Activated T-cell treated with anti-CD3 and anti-CD28 coated beads for 24 hours (primary cell): ENCODE measurements around the gene MFGE8.

Experiments
- DNase-seq: peaks from one replicate; pipeline ENCODE4 v3.0.0-alpha.2; 2020; ENCODE audit warnings: low read depth

Gene MFGE8

DNA sequence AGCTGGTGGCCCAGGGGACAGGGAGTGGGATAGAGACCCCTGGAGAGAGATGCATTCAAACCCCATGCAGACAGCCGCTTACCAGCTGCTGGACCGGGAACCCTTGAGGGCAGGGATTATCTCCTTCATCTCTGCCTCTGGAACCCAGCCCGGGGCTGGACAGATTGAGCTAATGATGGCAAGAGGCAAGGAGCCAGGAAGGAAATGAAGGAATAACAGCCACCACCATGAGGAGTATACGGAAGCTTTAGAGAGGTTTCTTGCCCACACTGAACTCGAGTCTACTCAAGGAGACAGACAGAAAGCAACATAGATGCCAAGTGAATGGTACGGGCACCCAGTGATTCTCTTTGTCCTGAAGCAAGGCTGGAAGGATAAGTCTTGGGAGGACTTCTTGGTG lies 41.1 kb downstream of the MFGE8 start:
- no peak for DNase-seq

DNA sequence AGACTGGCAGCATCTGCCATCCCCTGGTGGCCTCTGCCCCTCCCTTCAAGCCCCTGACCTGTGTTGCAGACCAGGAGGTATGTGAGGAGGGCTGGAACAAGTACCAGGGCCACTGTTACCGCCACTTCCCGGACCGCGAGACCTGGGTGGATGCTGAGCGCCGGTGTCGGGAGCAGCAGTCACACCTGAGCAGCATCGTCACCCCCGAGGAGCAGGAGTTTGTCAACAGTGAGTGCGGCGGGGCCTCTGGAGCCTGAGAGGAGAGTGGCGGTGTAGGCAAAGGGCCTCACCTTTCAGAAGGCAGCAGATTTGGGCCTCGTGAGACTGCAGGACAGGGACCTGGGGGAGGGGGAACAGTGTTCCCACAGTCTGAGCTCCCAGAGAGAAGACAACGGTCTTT lies 41.9 kb downstream of the MFGE8 start:
- DNase-seq = no peak

DNA sequence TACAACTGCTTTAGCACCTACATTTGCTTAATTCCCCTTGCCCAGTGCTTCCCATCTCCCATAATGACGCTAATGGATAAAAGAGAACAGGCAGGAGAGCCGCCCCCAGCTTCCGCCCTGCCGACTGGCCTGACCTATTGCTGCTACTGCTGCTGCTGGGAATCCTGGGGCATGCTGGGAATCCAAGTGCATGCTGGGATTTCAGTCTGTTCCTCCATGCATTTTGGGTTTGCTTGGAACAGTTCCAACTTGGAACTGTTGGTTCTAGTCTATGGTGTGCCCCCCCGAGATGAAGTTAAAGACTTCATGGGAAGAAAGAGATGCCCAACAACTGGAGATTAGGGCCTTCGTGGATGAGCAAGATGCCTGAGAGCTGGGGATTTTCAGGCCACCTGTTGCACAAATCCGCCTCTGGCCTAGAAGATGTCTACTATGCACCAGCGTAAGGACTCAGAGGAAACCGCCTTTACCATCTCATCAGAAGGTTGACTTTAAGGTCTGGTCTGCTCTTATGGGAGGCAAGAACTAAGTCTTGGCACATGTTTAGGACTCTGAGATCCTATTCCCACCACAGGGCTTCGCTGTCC lies 46.8 kb downstream of the MFGE8 start:
- no peak for DNase-seq

DNA sequence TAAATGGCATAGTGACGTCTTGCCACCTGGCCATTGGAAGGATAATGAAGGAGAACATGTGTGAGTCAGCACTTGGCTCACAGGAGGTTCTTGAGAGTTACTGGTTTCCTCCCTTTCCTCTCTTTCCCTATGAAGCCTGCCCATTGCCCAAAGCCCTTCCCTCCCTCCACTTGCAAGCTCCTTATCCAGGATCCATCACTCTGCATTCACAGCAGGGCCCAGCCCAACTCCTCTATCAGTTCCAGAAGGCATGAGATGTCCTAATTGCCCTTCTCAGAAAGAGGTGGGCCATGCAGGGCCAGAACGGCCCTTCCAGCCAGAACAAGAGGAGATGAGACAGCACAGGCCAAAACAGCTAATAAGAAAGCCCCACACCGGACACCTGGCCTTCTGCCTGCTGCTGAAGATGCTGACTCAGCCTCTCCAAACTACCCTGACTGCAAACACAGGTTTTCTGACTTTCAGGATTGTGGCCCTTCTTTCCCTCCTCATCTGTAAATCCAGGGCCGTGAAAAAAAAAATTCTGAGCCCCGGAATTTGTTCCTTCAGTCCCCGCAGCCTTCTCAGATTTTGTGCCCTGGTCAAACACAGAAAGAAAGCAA lies 47.6 kb downstream of the MFGE8 start:
- no peak for DNase-seq

DNA sequence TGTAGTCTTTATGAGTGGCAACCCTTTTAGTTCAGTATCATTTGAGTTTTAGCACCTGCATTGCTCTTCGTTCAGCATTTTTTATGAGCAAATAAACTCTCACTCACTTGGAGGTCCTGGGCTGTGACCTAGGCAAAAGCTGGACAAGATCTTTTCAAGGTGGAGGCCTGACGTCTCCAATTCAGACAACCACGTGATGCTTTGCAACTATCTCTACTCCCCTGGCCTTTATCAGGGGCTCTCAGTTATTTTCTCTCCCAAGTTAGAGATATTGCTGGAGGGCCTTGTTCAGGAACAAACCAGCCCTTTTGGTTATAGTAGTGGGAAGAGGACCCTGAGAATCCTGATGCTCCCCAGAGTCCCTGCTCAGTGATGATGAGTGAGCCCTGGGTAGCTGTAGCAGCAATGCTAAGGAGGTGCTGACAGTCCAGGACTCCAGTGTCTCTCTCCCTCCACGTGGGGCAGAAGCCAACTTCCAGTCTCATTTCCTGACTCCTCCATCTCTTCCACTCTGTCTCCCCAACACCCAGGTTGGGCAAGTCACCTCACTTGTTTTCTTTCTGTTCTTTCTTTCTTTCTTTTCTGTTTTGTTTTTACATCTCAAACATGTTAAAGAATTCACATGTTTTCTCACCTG lies 48.2 kb downstream of the MFGE8 start:
- no peak for DNase-seq

DNA sequence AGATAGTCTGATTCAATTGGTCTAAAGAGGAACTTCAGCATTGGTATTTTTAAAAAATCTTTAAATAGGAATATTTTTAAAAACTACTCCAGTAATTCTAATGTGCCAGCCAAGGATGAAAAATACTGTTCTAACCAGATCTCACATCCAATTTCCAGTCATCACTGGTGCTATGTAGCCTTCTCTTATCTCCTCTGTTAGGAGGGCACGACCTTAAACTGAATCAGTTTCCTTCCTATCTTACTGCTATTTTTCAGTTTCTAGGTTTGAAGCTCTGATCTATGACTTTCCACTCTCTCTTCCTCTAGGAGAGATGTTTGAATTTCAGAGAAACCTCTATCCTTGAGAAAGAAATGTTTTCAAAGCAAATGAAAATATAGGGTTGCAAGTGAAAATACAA lies 49.8 kb downstream of the MFGE8 start:
- no peak for DNase-seq

DNA sequence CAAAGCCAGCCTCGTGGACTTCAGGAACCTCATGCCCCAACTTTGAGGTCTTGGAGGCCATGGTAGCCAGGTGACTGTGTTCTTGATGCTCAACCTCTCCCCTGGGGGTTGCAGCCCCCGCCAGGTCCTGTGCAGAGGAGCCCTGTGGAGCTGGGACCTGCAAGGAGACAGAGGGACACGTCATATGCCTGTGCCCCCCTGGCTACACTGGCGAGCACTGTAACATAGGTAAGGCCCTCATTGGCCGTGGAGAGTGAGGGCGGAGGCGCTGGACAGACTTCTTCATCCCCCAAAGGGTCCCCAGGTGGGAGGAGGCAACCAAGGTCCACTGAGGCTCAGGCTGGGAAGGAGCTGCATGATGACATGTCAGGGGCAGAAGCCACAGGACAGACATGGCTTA lies 53.0 kb downstream of the MFGE8 start:
- no peak for DNase-seq

DNA sequence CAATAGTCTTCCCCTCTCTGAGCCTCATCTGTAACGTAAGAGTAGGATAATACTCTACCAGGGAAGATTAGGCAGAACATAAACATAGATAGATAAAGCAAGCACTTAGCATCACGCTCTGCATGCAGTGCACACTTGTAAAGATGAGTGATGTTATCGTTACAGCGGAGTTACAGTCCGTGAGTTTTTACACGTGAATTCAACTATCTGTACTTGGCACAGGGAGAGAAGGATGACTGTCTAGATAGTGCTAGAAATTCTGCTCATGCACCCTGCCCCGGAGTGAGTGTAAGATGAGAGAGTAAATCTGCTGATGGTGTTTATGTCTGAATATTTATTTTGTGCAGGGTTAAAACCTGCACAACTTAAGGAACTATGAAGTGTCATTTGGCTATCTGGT lies 53.6 kb downstream of the MFGE8 start:
- no peak for DNase-seq

DNA sequence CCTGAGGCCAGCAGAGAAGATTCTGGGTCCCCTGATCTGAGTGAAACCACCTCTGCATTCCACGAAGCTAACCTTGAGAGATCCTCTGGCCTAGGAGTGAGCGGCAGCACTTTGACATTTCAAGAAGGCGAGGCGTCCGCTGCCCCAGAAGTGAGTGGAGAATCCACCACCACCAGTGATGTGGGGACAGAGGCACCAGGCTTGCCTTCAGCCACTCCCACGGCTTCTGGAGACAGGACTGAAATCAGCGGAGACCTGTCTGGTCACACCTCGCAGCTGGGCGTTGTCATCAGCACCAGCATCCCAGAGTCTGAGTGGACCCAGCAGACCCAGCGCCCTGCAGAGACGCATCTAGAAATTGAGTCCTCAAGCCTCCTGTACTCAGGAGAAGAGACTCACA lies 54.2 kb downstream of the MFGE8 start:
- no peak for DNase-seq

DNA sequence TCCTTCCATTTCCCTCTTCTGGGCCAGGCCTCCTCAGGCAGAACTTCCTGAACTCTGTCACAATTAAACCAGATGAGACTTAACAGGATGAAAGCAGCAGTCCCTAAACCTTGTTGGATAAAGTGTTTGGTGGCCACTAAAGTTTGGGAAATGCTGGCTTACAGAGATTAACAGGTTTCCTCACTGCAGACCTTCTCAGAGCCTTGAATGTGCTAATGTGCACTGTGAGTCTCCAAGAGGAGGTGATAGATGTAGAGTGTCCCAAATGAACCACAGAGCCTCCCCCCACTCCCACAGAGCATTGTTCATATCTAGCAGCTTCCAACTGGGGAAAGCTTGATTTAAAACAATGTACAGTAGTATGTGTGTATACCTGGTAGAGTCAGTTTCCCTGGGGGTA lies 60.7 kb downstream of the MFGE8 start:
- no peak for DNase-seq

DNA sequence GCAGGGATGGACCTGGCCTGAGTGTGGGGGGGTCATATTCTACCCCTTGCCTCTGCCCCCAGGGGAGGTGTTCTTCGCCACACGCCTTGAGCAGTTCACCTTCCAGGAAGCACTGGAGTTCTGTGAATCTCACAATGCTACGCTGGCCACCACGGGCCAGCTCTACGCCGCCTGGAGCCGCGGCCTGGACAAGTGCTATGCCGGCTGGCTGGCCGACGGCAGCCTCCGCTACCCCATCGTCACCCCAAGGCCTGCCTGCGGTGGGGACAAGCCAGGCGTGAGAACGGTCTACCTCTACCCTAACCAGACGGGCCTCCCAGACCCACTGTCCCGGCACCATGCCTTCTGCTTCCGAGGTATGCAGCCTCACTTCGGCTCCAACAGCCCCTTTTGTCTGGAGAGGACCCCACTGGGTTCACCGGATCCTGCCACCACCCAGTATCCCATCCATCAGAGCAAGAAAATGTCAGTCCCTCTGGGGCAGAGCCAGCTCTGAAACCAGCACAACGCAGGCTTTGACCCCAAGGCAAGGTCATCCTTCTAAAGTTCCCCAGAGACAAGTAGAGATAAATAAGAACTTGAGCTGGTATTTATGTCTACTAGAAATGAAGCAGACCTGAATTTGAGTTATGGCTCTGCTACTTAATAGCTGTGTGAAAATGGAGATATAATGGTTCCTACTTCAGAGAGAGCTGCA lies 63.7 kb downstream of the MFGE8 start:
- DNase-seq = no peak
